Vagina (tissue), 2 donors: ENCODE results near the gene MAP3K14. TPM values are rescaled to one million over a fixed set of nuclear protein-coding genes. Genes with fewer than 3 reads are reported as not detected.

Experiments
- DNase-seq, 2 donors: peaks; one replicate each; pipeline ENCODE4 v3.0.0-alpha.2; 2017; ENCODE audit errors: extremely low spot score in 2 of 2
- H3K27ac ChIP-seq: fragments of 200-600 bp; sonication (generic); one replicate; pipeline ENCODE4 v1.5.1; 2019
- H3K27me3 ChIP-seq: fragments of 200-600 bp; sonication (generic); one replicate; pipeline ENCODE4 v1.5.1; 2019
- H3K36me3 ChIP-seq, 2 donors: fragments of 200-600 bp; sonication (generic); one replicate each; pipeline ENCODE4 v1.5.1; 2017 to 2019
- H3K4me1 ChIP-seq: fragments of 200-600 bp; sonication (generic); one replicate; pipeline ENCODE4 v1.5.1; 2019
- H3K4me3 ChIP-seq, 2 donors: fragments of 200-600 bp; sonication (generic); 1 replicate in 1 of 2; 2 replicates in 1 of 2; pipeline ENCODE4 v1.5.1; 2016 to 2019
- H3K9me3 ChIP-seq: fragments of 200-600 bp; sonication (generic); one replicate; pipeline ENCODE4 v1.5.1; 2019
- CTCF ChIP-seq, 3 experiments: fragments of 450-650 bp in 2 of 3; fragments of 200-600 bp in 1 of 3; sonication (generic) in 1 of 3; IDR thresholded peaks; one replicate each; pipeline ENCODE4 v1.5.1; 2017 to 2019; ENCODE audit warnings: antibody characterized with exemption in 3 of 3, mild to moderate bottlenecking in 2 of 3, moderate library complexity in 2 of 3
- POLR2A ChIP-seq, 2 donors: fragments of 450-650 bp; IDR thresholded peaks; one replicate each; pipeline ENCODE4 v1.6.1; 2017; ENCODE audit warnings: antibody characterized with exemption in 2 of 2, mild to moderate bottlenecking in 2 of 2, moderate library complexity in 2 of 2
- POLR2AphosphoS5 ChIP-seq, 2 donors: sonication (generic); formaldehyde crosslinking; IDR thresholded peaks; one replicate each; pipeline ENCODE4 v1.9.0; 2017; ENCODE audit warnings: antibody characterized with exemption in 2 of 2, mild to moderate bottlenecking in 2 of 2, low read depth in 1 of 2; ENCODE audit not compliant: insufficient read depth in 1 of 2
- intact Hi-C: fragments of 100-400 bp; cut with DNase I; formaldehyde crosslinking; loops from one replicate; pipeline ENCODE4 v1.15.1; 2023
- total RNA-seq: library from RNA; depleted of rRNA; stranded (reverse); fragments of >200 nt; gene quantifications from one replicate; pipeline ENCODE4 v1.2.3, GENCODE V29; 2016

The MAP3K14 gene
- total RNA-seq, 1 donor from 2014 or later, result 9.8 TPM

- Histone ChIP-seq H3K4me1 (peaks cover 42% of the 10 kb centered on the region), H3K27ac (no peak overlapping the region), H3K4me3 (no peak overlapping the region), H3K36me3 (peaks cover 0 to 30% of the 10 kb centered on the region in 2 donors), H3K27me3 (no peaks in the 10 kb centered on the region), H3K9me3 (no peaks in the 10 kb centered on the region)
- TF ChIP-seq POLR2A (IDR thresholded peaks at IDR 0.05) (no peak), POLR2AphosphoS5 (IDR thresholded peaks at IDR 0.05; ENCODE audit: insufficient read depth in 1 of 2, low read depth in 1 of 2) (no peak), CTCF (IDR thresholded peaks at IDR 0.05) (no peak)
- intact Hi-C loops, result loop anchor here (5.0 kb wide), 1 partner anchor 37 kb away; the partner anchor contains the start of gene MAP3K14
- DNase-seq, result no peak
Observed at GRCh38 chr17:45279898-45280297, 36.9 kb downstream of the MAP3K14 start.

- Histone ChIP-seq H3K27me3 (no peaks in the 10 kb centered on the region), H3K9me3 (no peaks in the 10 kb centered on the region), H3K27ac (peak overlapping the region; percentile 46), H3K4me3 (no peak overlapping the region), H3K4me1 (peaks cover 29% of the 10 kb centered on the region), H3K36me3 (peaks cover 0 to 27% of the 10 kb centered on the region in 2 donors)
- no peak for TF ChIP-seq CTCF (IDR thresholded peaks at IDR 0.05)
- no peak for TF ChIP-seq POLR2AphosphoS5 (IDR thresholded peaks at IDR 0.05; ENCODE audit: insufficient read depth in 1 of 2, low read depth in 1 of 2)
- TF ChIP-seq POLR2A (IDR thresholded peaks at IDR 0.05), result no peak
- intact Hi-C loops, result loop anchor here (2.0 to 5.0 kb wide), 2 partner anchors 39 to 109 kb away; partner anchors contain the start of gene MAP3K14
- DNase-seq, result no peak
Observed at GRCh38 chr17:45277992-45278391, 38.8 kb downstream of the MAP3K14 start.

- H3K27me3 ChIP-seq, result no peaks in the 10 kb centered on the region
- H3K36me3 ChIP-seq, result peaks cover 0 to 27% of the 10 kb centered on the region in 2 donors
- peak overlapping the region; percentile 46 for H3K27ac ChIP-seq
- no peak for DNase-seq
- H3K4me3 ChIP-seq, result no peak overlapping the region
- H3K9me3 ChIP-seq, result no peaks in the 10 kb centered on the region
- TF ChIP-seq CTCF (IDR thresholded peaks at IDR 0.05), result peak; percentile 75 to 94 (median 85)
- TF ChIP-seq POLR2A (IDR thresholded peaks at IDR 0.05), result no peak
- intact Hi-C loops, result loop anchor here (2.0 to 5.0 kb wide), 2 partner anchors 40 to 109 kb away; partner anchors contain the start of gene MAP3K14
- H3K4me1 ChIP-seq, result peaks cover 24% of the 10 kb centered on the region
Observed at GRCh38 chr17:45277216-45277849, 39.5 kb downstream of the MAP3K14 start.

GRCh38 chr17:45276031-45276430 is 40.8 kb downstream of the MAP3K14 start:
- Histone ChIP-seq H3K27ac (no peak overlapping the region), H3K36me3 (peaks cover 0 to 36% of the 10 kb centered on the region in 2 donors), H3K4me1 (peaks cover 22% of the 10 kb centered on the region), H3K9me3 (no peaks in the 10 kb centered on the region), H3K4me3 (no peak overlapping the region), H3K27me3 (no peaks in the 10 kb centered on the region)
- DNase-seq, result no peak
- TF ChIP-seq CTCF (IDR thresholded peaks at IDR 0.05) (no peak), POLR2AphosphoS5 (IDR thresholded peaks at IDR 0.05; ENCODE audit: insufficient read depth in 1 of 2, low read depth in 1 of 2) (no peak), POLR2A (IDR thresholded peaks at IDR 0.05) (no peak)
- intact Hi-C loops, result loop anchor here (2.0 to 5.0 kb wide), 2 partner anchors 41 to 111 kb away; partner anchors contain the start of gene MAP3K14

GRCh38 chr17:45274033-45274432 is 42.8 kb downstream of the MAP3K14 start:
- H3K4me3 ChIP-seq, result no peak overlapping the region
- intact Hi-C loops, result no loop called here
- H3K27me3 ChIP-seq, result no peaks in the 10 kb centered on the region
- peaks cover 22% of the 10 kb centered on the region for H3K4me1 ChIP-seq
- TF ChIP-seq POLR2AphosphoS5 (IDR thresholded peaks at IDR 0.05; ENCODE audit: insufficient read depth in 1 of 2, low read depth in 1 of 2), result no peak
- TF ChIP-seq CTCF (IDR thresholded peaks at IDR 0.05), result no peak
- TF ChIP-seq POLR2A (IDR thresholded peaks at IDR 0.05), result no peak
- H3K36me3 ChIP-seq, result peaks cover 0 to 49% of the 10 kb centered on the region in 2 donors
- H3K27ac ChIP-seq, result no peak overlapping the region
- DNase-seq, result no peak
- no peaks in the 10 kb centered on the region for H3K9me3 ChIP-seq
